ENCODE results near the gene FAH.

- no peak for TF ChIP-seq GATA2 (IDR thresholded peaks at IDR 0.05; ENCODE audit: low read depth, low read length)
- TF ChIP-seq GATA3 (IDR thresholded peaks at IDR 0.05; ENCODE audit: low read depth, low read length): no peak
Observed at GRCh38 chr15:80208758-80209734, 56.2 kb downstream of the FAH start.

Data from SH-SY5Y (cell line).